Thoracic aorta (tissue), 2 donors: Measurements from ENCODE around the gene MKNK1. TPM values are rescaled to one million over a fixed set of nuclear protein-coding genes. Genes with fewer than 3 reads are reported as not detected.

Experiments used
- ATAC-seq: fragments of 150-250 bp; one replicate; pipeline ENCODE4 v1.8.0; 2017; ENCODE audit warnings: low read depth; ENCODE audit not compliant: insufficient number of reproducible peaks, low FRiP score
- DNase-seq: peaks from one replicate; pipeline ENCODE4 v3.0.0-alpha.2; 2020; ENCODE audit warnings: low spot score
- H3K27ac ChIP-seq, 2 donors: fragments of 200-600 bp; sonication (generic); 1 replicate in 1 of 2; 2 replicates in 1 of 2; pipeline ENCODE4 v1.5.1; 2016; ENCODE audit warnings: mild to moderate bottlenecking in 2 of 2, moderate library complexity in 2 of 2
- H3K27me3 ChIP-seq: fragments of 200-600 bp; sonication (generic); replicated peaks from 2 replicates; pipeline ENCODE4 v1.6.0; 2016; ENCODE audit warnings: mild to moderate bottlenecking; ENCODE audit not compliant: insufficient read depth
- H3K36me3 ChIP-seq: fragments of 200-600 bp; sonication (generic); one replicate; pipeline ENCODE4 v1.5.1; 2016
- H3K4me1 ChIP-seq, 2 donors: fragments of 200-600 bp; sonication (generic); 1 replicate in 1 of 2; 2 replicates in 1 of 2; pipeline versions ENCODE4 v1.5.1 to v1.6.0; 2016; ENCODE audit warnings: low read depth in 2 of 2, mild to moderate bottlenecking in 1 of 2; ENCODE audit not compliant: control insufficient read depth in 1 of 2
- H3K4me3 ChIP-seq: fragments of 200-600 bp; sonication (generic); 2 replicates; pipeline ENCODE4 v1.5.1; 2016; ENCODE audit warnings: mild to moderate bottlenecking
- H3K9me3 ChIP-seq: fragments of 200-600 bp; sonication (generic); 2 replicates; pipeline ENCODE4 v1.5.1; 2016
- CTCF ChIP-seq: fragments of 200-600 bp; sonication (generic); IDR thresholded peaks from one replicate; pipeline ENCODE4 v1.5.1; 2019; ENCODE audit warnings: antibody characterized with exemption
- total RNA-seq, 2 donors: library from RNA; depleted of rRNA; stranded (reverse); fragments of >200 nt; gene quantifications; one replicate each; pipeline versions ENCODE4 v1.1.0 to v1.2.3, GENCODE V29; 2016

Gene MKNK1
- total RNA-seq, 2 donors from 2014 or later: 95.9 to 118 TPM

DNA sequence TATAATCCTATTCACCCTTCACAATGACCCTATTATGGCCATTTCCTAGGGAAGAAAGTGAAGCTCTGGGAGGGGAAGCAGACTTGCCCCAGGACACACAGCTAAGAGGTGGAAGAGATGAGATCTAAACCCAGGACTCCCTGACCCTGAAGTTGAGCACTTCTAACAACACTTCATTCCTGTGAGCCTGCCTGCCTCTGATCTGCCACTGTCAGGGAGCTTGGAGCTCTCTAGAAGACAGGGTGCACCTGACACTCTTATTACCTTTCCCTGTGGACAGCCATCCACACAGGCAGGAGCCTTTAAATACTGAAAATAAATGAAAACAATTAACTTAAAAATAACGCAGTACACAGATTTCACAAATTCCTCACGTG, 599 bp downstream of the MKNK1 start:
- Histone ChIP-seq H3K27ac (peak overlapping the region; percentile 75 to 78), H3K9me3 (no peaks in the 10 kb centered on the region), H3K36me3 (no peaks in the 10 kb centered on the region), H3K4me1 (peaks cover 27 to 84% of the 10 kb centered on the region in 2 donors), H3K4me3 (peak overlapping the region; percentile 88), H3K27me3 (no peaks in the 10 kb centered on the region)
- no peak for DNase-seq
- no peak for ATAC-seq
- no peak for TF ChIP-seq CTCF

DNA sequence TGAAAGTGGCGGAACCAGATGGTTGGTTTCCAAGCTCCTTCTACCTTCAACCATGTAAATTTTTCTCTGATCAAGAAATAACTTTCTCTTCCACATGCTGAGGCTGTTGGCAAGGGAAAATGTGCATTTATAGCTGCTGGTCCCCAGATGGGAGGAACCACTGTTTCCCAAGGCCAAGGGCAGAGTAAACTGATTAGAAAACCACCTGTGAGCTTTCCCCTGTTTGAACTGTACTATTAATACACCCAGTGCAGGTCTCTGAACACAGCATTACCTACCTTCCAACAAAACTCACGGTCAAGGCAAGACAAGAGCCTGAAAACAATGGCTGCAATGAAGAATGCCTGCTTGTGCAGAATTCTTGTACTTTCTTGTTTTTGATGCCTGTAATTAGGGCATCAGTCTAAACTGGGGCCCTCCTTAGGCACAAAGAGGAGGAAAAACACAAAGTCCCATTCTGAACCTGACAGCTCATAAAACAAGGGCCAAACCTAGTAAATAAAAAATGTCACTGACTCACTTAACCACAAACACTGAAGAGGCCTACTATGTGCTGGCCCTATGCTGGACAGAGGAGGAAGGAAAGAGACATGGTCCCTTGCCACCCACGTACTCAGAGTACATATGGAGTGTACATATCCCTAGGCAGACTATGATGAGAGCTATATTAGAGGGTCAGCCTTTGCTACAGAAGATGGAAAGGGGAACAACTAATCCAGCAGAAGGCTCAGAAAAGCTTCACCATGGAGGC, 2.6 kb downstream of the MKNK1 start:
- Histone ChIP-seq H3K27me3 (no peaks in the 10 kb centered on the region), H3K27ac (no peak overlapping the region), H3K4me1 (peaks cover 17 to 78% of the 10 kb centered on the region in 2 donors), H3K36me3 (peaks cover 5% of the 10 kb centered on the region), H3K4me3 (no peak overlapping the region), H3K9me3 (no peaks in the 10 kb centered on the region)
- no peak for ATAC-seq
- TF ChIP-seq CTCF: no peak
- no peak for DNase-seq

DNA sequence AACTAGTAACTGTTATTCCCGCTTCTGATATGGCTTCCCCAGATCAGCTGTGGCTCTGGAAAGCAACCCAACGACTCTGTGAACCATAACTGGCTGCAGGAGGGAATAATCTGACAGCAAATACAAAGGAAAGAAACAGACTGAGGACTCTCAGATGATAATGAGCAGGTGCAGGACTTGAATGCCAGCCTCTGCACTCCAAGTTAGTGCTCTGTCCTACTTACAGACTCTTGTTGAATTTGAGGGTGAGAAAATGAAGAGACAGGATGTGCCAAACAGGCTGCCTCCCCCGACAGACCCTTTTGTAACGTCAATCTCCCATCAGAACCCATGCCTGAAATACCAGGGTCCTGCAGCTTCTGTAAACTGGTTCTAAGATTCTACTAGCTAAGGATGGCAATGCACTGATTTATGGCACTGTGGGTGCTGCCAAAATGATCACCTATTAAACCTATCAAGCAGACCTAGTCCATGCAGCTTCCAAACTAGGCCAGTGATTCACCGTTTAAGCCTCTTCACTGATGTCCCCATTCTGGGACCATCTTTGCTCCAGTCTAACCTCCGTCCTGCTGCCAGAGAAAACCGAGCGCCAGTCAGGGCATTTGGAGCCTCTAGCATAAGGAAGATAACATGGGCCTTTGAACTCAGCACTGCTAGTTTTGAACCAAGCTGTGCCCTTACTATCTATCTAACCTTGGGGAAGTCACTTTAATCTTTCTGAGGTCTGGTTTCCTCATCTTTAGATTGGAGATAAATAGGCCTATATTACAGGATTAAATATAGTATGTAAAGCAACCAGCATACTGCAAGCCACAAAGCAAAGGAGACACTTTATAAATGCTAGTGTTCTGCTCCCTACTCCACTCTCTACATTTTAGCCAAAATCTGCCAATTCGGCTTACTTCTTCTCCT, 4.8 kb downstream of the MKNK1 start:
- TF ChIP-seq CTCF: no peak
- no peak for DNase-seq
- Histone ChIP-seq H3K36me3 (peaks cover 5% of the 10 kb centered on the region), H3K27me3 (no peaks in the 10 kb centered on the region), H3K4me3 (no peak overlapping the region), H3K27ac (no peak overlapping the region), H3K9me3 (no peaks in the 10 kb centered on the region), H3K4me1 (peaks cover 10 to 72% of the 10 kb centered on the region in 2 donors)
- ATAC-seq: no peak

- ATAC-seq (no peak), DNase-seq (no peak)
- Histone ChIP-seq H3K9me3 (no peaks in the 10 kb centered on the region), H3K27ac (no peak overlapping the region), H3K27me3 (no peaks in the 10 kb centered on the region), H3K36me3 (peaks cover 22% of the 10 kb centered on the region), H3K4me3 (no peak overlapping the region), H3K4me1 (peaks cover 0 to 54% of the 10 kb centered on the region in 2 donors)
- no peak for TF ChIP-seq CTCF
Measured at GRCh38 chr1:46596846-46597245, 7.2 kb downstream of the MKNK1 start.

DNA sequence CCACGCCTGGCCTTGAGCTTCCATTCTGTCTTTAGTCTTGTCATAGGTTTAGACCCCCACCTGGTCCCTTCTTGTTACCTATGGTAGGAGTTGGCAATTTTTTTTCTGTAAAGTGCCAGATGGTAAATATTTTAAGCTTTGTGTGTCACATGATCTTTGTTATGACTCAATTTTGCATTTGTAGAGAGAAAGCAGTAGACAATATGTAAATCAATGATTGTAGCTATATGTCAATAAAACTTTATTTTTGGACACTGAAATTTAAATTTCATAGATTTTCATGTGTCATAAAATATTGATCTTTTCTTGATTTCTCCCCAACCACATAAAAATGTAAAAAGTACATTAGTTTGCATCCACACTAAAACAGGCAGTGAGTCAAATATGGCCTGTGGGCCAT, 8.0 kb downstream of the MKNK1 start:
- Histone ChIP-seq H3K27me3 (no peaks in the 10 kb centered on the region), H3K4me3 (no peak overlapping the region), H3K36me3 (peaks cover 30% of the 10 kb centered on the region), H3K4me1 (peaks cover 0 to 46% of the 10 kb centered on the region in 2 donors), H3K27ac (peak overlapping the region in 1 of 2 donors; percentile 24), H3K9me3 (no peaks in the 10 kb centered on the region)
- TF ChIP-seq CTCF: no peak
- DNase-seq: no peak
- ATAC-seq: no peak
